WTC11 (cell line): ENCODE data around the gene RFNG. TPM values are rescaled to one million over a fixed set of nuclear protein-coding genes. Genes with fewer than 3 reads are reported as not detected.

Experiments
- ATAC-seq: fragments of 200-7000 bp; cut with Tn5 transposase; 2 replicates; pipeline ENCODE4 v1.10.0; 2021; ENCODE audit warnings: mild to moderate bottlenecking, moderate library complexity
- CTCF ChIA-PET: fragments of 300-600 bp; sonication (Branson Sonifier 250); formaldehyde crosslinking; loops from one replicate; lab custom pipeline; 2021; ENCODE audit warnings: antibody characterized with exemption; lab: Charles Lee
- POLR2A ChIA-PET: fragments of 350-600 bp; sonication (Branson Sonifier 250); formaldehyde crosslinking; loops from one replicate; lab custom pipeline; 2021; ENCODE audit warnings: antibody characterized with exemption; lab: Charles Lee
- DNase-seq: peaks from one replicate; pipeline ENCODE4 v3.0.0; 2021; ENCODE audit warnings: low spot score
- H3K27ac Mint-ChIP-seq: 2 replicates; pipeline ENCODE4 v1.8.0; 2021; ENCODE audit warnings: mixed read lengths
- H3K27me3 Mint-ChIP-seq: 2 replicates; pipeline ENCODE4 v1.8.0; 2021; ENCODE audit warnings: low read depth, mild to moderate bottlenecking, moderate library complexity, mixed read lengths
- H3K36me3 Mint-ChIP-seq: 2 replicates; pipeline ENCODE4 v1.8.0; 2021; ENCODE audit warnings: mixed read lengths
- H3K4me1 Mint-ChIP-seq: 2 replicates; pipeline ENCODE4 v1.8.0; 2022; ENCODE audit warnings: mixed read lengths
- H3K4me3 Mint-ChIP-seq: 2 replicates; pipeline ENCODE4 v1.8.0; 2021; ENCODE audit warnings: mild to moderate bottlenecking, moderate library complexity, mixed read lengths
- H3K9me3 Mint-ChIP-seq: 2 replicates; pipeline ENCODE4 v1.8.0; 2021; ENCODE audit warnings: mixed read lengths
- CREM ChIP-seq: sonication (generic); formaldehyde crosslinking; IDR thresholded peaks from 2 replicates; pipeline ENCODE4 v1.8.1; 2022; ENCODE audit warnings: mild to moderate bottlenecking, missing genetic modification reagents, moderate library complexity
- E2F4 ChIP-seq: sonication (generic); formaldehyde crosslinking; IDR thresholded peaks from 2 replicates; pipeline ENCODE4 v1.8.1; 2022; ENCODE audit warnings: low read depth, mild to moderate bottlenecking, moderate library complexity, missing genetic modification reagents, borderline replicate concordance
- ERG ChIP-seq: fragments of 250-450 bp; sonication (Bioruptor Pico); IDR thresholded peaks from 2 replicates; pipeline ENCODE4 v1.8.0; 2021; ENCODE audit warnings: mild to moderate bottlenecking
- ESRRA ChIP-seq: sonication (generic); formaldehyde crosslinking; IDR thresholded peaks from 2 replicates; pipeline ENCODE4 v1.8.1; 2022; ENCODE audit warnings: mild to moderate bottlenecking, missing genetic modification reagents, borderline replicate concordance
- FOXK1 ChIP-seq: sonication (generic); formaldehyde crosslinking; IDR thresholded peaks from 2 replicates; pipeline ENCODE4 v1.8.0; 2022; ENCODE audit warnings: mild to moderate bottlenecking, moderate library complexity, missing genetic modification reagents
- FOXP1 ChIP-seq: sonication (generic); formaldehyde crosslinking; IDR thresholded peaks from 2 replicates; pipeline ENCODE4 v1.8.0; 2022; ENCODE audit warnings: missing genetic modification reagents, mild to moderate bottlenecking, moderate library complexity, borderline replicate concordance
- FOXP4 ChIP-seq: sonication (generic); formaldehyde crosslinking; IDR thresholded peaks from 2 replicates; pipeline ENCODE4 v1.8.0; 2022; ENCODE audit warnings: mild to moderate bottlenecking, missing genetic modification reagents
- GABPB1 ChIP-seq: sonication (generic); formaldehyde crosslinking; IDR thresholded peaks from 2 replicates; pipeline ENCODE4 v1.8.1; 2023; ENCODE audit warnings: mild to moderate bottlenecking, missing genetic modification reagents
- GRHL2 ChIP-seq: fragments of 250-450 bp; sonication (Bioruptor Pico); IDR thresholded peaks from 2 replicates; pipeline ENCODE4 v1.8.0; 2022; ENCODE audit warnings: mild to moderate bottlenecking, moderate library complexity; ENCODE audit not compliant: insufficient replicate concordance, severe bottlenecking
- HMGXB4 ChIP-seq: sonication (generic); formaldehyde crosslinking; IDR thresholded peaks from 2 replicates; pipeline ENCODE4 v1.8.1; 2023; ENCODE audit warnings: mild to moderate bottlenecking, moderate library complexity, missing genetic modification reagents
- JAZF1 ChIP-seq: fragments of 250-450 bp; sonication (Bioruptor Pico); IDR thresholded peaks from 2 replicates; pipeline ENCODE4 v1.9.0; 2021; ENCODE audit warnings: moderate library complexity, mild to moderate bottlenecking, inconsistent platforms
- NFYB ChIP-seq: sonication (generic); formaldehyde crosslinking; conservative IDR thresholded peaks from 2 replicates; pipeline ENCODE4 v1.8.0; 2022; ENCODE audit warnings: low read depth, missing genetic modification reagents
- NR2C2 ChIP-seq: sonication (generic); formaldehyde crosslinking; IDR thresholded peaks from 2 replicates; pipeline ENCODE4 v1.8.0; 2022; ENCODE audit warnings: mild to moderate bottlenecking, missing genetic modification reagents
- PRDM15 ChIP-seq: sonication (generic); formaldehyde crosslinking; IDR thresholded peaks from 2 replicates; pipeline ENCODE4 v1.8.0; 2022; ENCODE audit warnings: missing genetic modification reagents
- PREB ChIP-seq: sonication (generic); formaldehyde crosslinking; IDR thresholded peaks from 2 replicates; pipeline ENCODE4 v1.8.1; 2022; ENCODE audit warnings: mild to moderate bottlenecking, missing genetic modification reagents, moderate library complexity, borderline replicate concordance
- PRRX2 ChIP-seq: fragments of 250-450 bp; sonication (Bioruptor Pico); IDR thresholded peaks from 2 replicates; pipeline ENCODE4 v1.8.0; 2021; ENCODE audit warnings: mild to moderate bottlenecking
- RELA ChIP-seq: sonication (generic); formaldehyde crosslinking; IDR thresholded peaks from 2 replicates; pipeline ENCODE4 v1.8.1; 2022; ENCODE audit warnings: missing genetic modification reagents, mild to moderate bottlenecking, borderline replicate concordance
- TP53 ChIP-seq: sonication (generic); formaldehyde crosslinking; IDR thresholded peaks from 2 replicates; pipeline ENCODE4 v1.8.1; 2023; ENCODE audit warnings: mild to moderate bottlenecking, missing genetic modification reagents
- USF2 ChIP-seq: sonication (generic); formaldehyde crosslinking; IDR thresholded peaks from 2 replicates; pipeline ENCODE4 v1.8.1; 2023; ENCODE audit warnings: mild to moderate bottlenecking, missing genetic modification reagents, moderate library complexity
- ZNF121 ChIP-seq: sonication (generic); formaldehyde crosslinking; IDR thresholded peaks from 2 replicates; pipeline ENCODE4 v1.8.0; 2023; ENCODE audit warnings: missing genetic modification reagents
- ZNF281 ChIP-seq: sonication (generic); formaldehyde crosslinking; IDR thresholded peaks from 2 replicates; pipeline ENCODE4 v1.8.0; 2023; ENCODE audit warnings: mild to moderate bottlenecking, missing genetic modification reagents
- total RNA-seq: library from RNA; stranded (reverse); gene quantifications from 3 replicates; pipeline ENCODE4 v1.2.3, GENCODE V29; 2021

RFNG gene
- total RNA-seq, 1 experiment from 2014 or later, result 41.6 TPM

- Mint-ChIP-seq H3K4me3 (peak within 1 kb of the TSS; percentile 74), H3K36me3 (no peaks in the 10 kb centered on the region), H3K9me3 (no peaks in the 10 kb centered on the region), H3K27me3 (peaks cover 2% of the 10 kb centered on the region; the same call in 1 of the 2 replicates), H3K27ac (no peak within 1 kb of the TSS), H3K4me1 (0 out of 2 replicates have a peak, but pooled peaks cover 2% of the 10 kb centered on the region)
- ATAC-seq (peak; percentile 78), DNase-seq (peak; percentile 60)
- POLR2A ChIA-PET, result no interaction called here
- CTCF ChIA-PET, result interaction anchor here (1.0 to 3.4 kb wide), 4 partner anchors 11 to 88 kb away, joined by 3 to 9 read pairs (median 6); no protein-coding TSS in a partner anchor
- peak; percentile 31; the same call in 1 of the 2 replicates for TF ChIP-seq USF2
- peak; percentile 25; the same call in 1 of the 2 replicates for TF ChIP-seq NFYB (CRISPR knock-in tag)
- 0 out of 2 replicates have a peak, but pooled peaks have one; percentile 23 for TF ChIP-seq ZNF281 (CRISPR knock-in tag)
- TF ChIP-seq PRRX2 (CRISPR knock-in tag), result peak; percentile 26; the same call in 1 of the 2 replicates
- peak; percentile 90 for TF ChIP-seq GABPB1 (CRISPR knock-in tag)
- TF ChIP-seq ZNF121 (CRISPR knock-in tag), result peak; percentile 20; the same call in 1 of the 2 replicates
- TF ChIP-seq PREB, result no peak
- peak; percentile 87; the same call in 1 of the 2 replicates for TF ChIP-seq FOXP1 (CRISPR knock-in tag)
- TF ChIP-seq E2F4 (CRISPR knock-in tag), result 0 out of 2 replicates have a peak, but pooled peaks have one; percentile 43
- no peak for TF ChIP-seq GRHL2 (CRISPR knock-in tag)
- no peak for TF ChIP-seq ERG (CRISPR knock-in tag)
- peak; percentile 81; the same call in 1 of the 2 replicates for TF ChIP-seq HMGXB4 (CRISPR knock-in tag)
- TF ChIP-seq RELA, result no peak
- TF ChIP-seq CREM (CRISPR knock-in tag), result peak; percentile 56; the same call in 1 of the 2 replicates
- peak; percentile 84; the same call in 1 of the 2 replicates for TF ChIP-seq ESRRA
- TF ChIP-seq PRDM15 (CRISPR knock-in tag), result no peak
- TF ChIP-seq JAZF1 (CRISPR knock-in tag), result no peak
- TF ChIP-seq NR2C2 (CRISPR knock-in tag), result peak; percentile 98
- TF ChIP-seq FOXP4 (CRISPR knock-in tag), result peak; percentile 55; the same call in 1 of the 2 replicates
- TF ChIP-seq TP53 (CRISPR knock-in tag), result peak; percentile 68; the same call in 1 of the 2 replicates
- peak; percentile 91 for TF ChIP-seq FOXK1 (CRISPR knock-in tag)
Observed at GRCh38 chr17:82065638-82066303, 14.2 kb upstream of the RFNG start, which contains the start of gene DUS1L. DUS1L (minus strand) TSS chr17:82065804; CDS start chr17:82065059, 745 bp downstream.
